ENCODE data around the gene DARS1.

GRCh38 chr2:135909976-135910375 is 75.5 kb downstream of the DARS1 start:
- TF ChIP-seq CTCF (IDR thresholded peaks at IDR 0.05; ENCODE audit: poor library complexity) (no peak), EZH2phosphoT487 (IDR thresholded peaks at IDR 0.05; ENCODE audit: low read depth, severe bottlenecking, unreplicated experiment) (no peak), EZH2 (IDR thresholded peaks at IDR 0.05; ENCODE audit: borderline replicate concordance) (no peak)
